H1 (cell line): ENCODE measurements around the gene ZMIZ1. TPM values are rescaled to one million over a fixed set of nuclear protein-coding genes. Genes with fewer than 3 reads are reported as not detected.
A peak's percentile ranks its signal among the peaks of the same experiment; 100 is the strongest.

Source experiments
- CTCF ChIA-PET: fragments of 300-600 bp; sonication (Branson Sonifier 250); formaldehyde crosslinking; loops from one replicate; lab custom pipeline; 2021; ENCODE audit not compliant: partially characterized antibody; lab: Charles Lee
- POLR2A ChIA-PET: fragments of 300-600 bp; sonication (Branson Sonifier 250); formaldehyde crosslinking; loops from one replicate; lab custom pipeline; 2021; ENCODE audit warnings: inconsistent platforms; ENCODE audit not compliant: partially characterized antibody; lab: Charles Lee
- DNase-seq, 2 experiments: peaks; one replicate each; pipeline versions ENCODE4 v3.0.0 to v3.0.0-alpha.2; 2010 to 2022; ENCODE audit warnings: low spot score in 2 of 2, low read depth in 1 of 2, mixed read lengths in 1 of 2
- FAIRE-seq: peaks from 2 replicates; lab custom pipeline; 2011; peaks lifted over from hg19 to GRCh38; lab: Jason Lieb, UNC
- H2AFZ ChIP-seq: 2 replicates; pipeline ENCODE4 v1.8.1; 2012; ENCODE audit warnings: low read length, inconsistent platforms
- H2AK5ac ChIP-seq: 2 replicates; pipeline ENCODE4 v1.6.1; 2013; ENCODE audit warnings: low read depth, low read length
- H2BK120ac ChIP-seq: replicated peaks from 2 replicates; pipeline ENCODE3; 2013; ENCODE audit warnings: low read depth, low read length, inconsistent platforms
- H2BK12ac ChIP-seq: 2 replicates; pipeline ENCODE4 v1.6.1; 2013; ENCODE audit warnings: low read depth, low read length
- H2BK15ac ChIP-seq: 2 replicates; pipeline ENCODE4 v1.6.1; 2013; ENCODE audit warnings: low read length
- H2BK20ac ChIP-seq: 2 replicates; pipeline ENCODE4 v1.6.1; 2013; ENCODE audit warnings: low read length
- H2BK5ac ChIP-seq: 2 replicates; pipeline ENCODE4 v1.6.1; 2013; ENCODE audit warnings: low read depth, low read length
- H3K14ac ChIP-seq: 2 replicates; pipeline ENCODE4 v1.6.1; 2013; ENCODE audit warnings: inconsistent platforms; ENCODE audit not compliant: insufficient read length
- H3K18ac ChIP-seq: 2 replicates; pipeline ENCODE4 v1.6.1; 2013; ENCODE audit warnings: low read length; ENCODE audit errors: extremely low read depth
- H3K23ac ChIP-seq: 2 replicates; pipeline ENCODE4 v1.6.1; 2013; ENCODE audit warnings: inconsistent platforms; ENCODE audit not compliant: insufficient read length
- H3K23me2 ChIP-seq: 2 replicates; pipeline ENCODE4 v1.6.1; 2013; ENCODE audit warnings: low read depth, low read length
- H3K27ac ChIP-seq: 2 replicates; pipeline ENCODE4 v1.6.1; 2011; ENCODE audit warnings: low read depth, low read length, inconsistent platforms
- H3K27me3 ChIP-seq, 4 experiments: replicated peaks in 1 of 4; 1 replicate in 1 of 4; 2 replicates in 3 of 4; pipeline versions ENCODE4 v1.6.1 to v1.8.1; 2011 to 2013; ENCODE audit warnings: low read length in 3 of 4, mild to moderate bottlenecking in 3 of 4, inconsistent platforms in 2 of 4, mixed read lengths in 2 of 4, moderate library complexity in 1 of 4; ENCODE audit not compliant: control insufficient read depth in 3 of 4, insufficient read depth in 3 of 4; ENCODE audit errors: extremely low read depth in 1 of 4
- H3K36me3 ChIP-seq, 4 experiments: 2 replicates each; pipeline versions ENCODE4 v1.6.1 to v1.8.1; 2011 to 2013; ENCODE audit warnings: mild to moderate bottlenecking in 4 of 4, low read length in 3 of 4, moderate library complexity in 2 of 4, control low read depth in 1 of 4, inconsistent platforms in 1 of 4; ENCODE audit not compliant: insufficient read depth in 4 of 4, control insufficient read depth in 2 of 4
- H3K4ac ChIP-seq: replicated peaks from 2 replicates; pipeline ENCODE3; 2013; ENCODE audit warnings: low read length, low read depth, mixed read lengths, inconsistent platforms; ENCODE audit not compliant: insufficient read length
- H3K4me1 ChIP-seq, 4 experiments: replicated peaks in 1 of 4; 1 replicate in 1 of 4; 2 replicates in 3 of 4; pipeline versions ENCODE4 v1.6.1 to v1.8.1; 2011 to 2013; ENCODE audit warnings: low read length in 3 of 4, inconsistent platforms in 2 of 4, mixed read lengths in 1 of 4; ENCODE audit not compliant: insufficient read depth in 4 of 4, control insufficient read depth in 3 of 4
- H3K4me2 ChIP-seq, 2 experiments: 2 replicates each; pipeline versions ENCODE4 v1.6.1 to v1.8.1; 2011 to 2013; ENCODE audit warnings: low read depth in 2 of 2, low read length in 2 of 2, control low read depth in 1 of 2, inconsistent platforms in 1 of 2, mild to moderate bottlenecking in 1 of 2; ENCODE audit not compliant: insufficient read depth in 1 of 2
- H3K4me3 ChIP-seq, 4 experiments: fragments of 200-600, 300-600 bp in 1 of 4; sonication (generic), shearing (Covaris generic), sonication (Bioruptor Twin) in 1 of 4; 2 replicates each; pipeline versions ENCODE4 v1.5.1 to v1.8.1; 2011 to 2016; ENCODE audit warnings: low read length in 4 of 4, low read depth in 3 of 4, control low read depth in 2 of 4, inconsistent platforms in 2 of 4, mild to moderate bottlenecking in 2 of 4, mixed read lengths in 1 of 4, moderate library complexity in 1 of 4; ENCODE audit not compliant: insufficient read depth in 2 of 4; ENCODE audit errors: extremely low read depth in 1 of 4
- H3K56ac ChIP-seq: replicated peaks from 2 replicates; pipeline ENCODE3; 2013; ENCODE audit warnings: low read depth, mild to moderate bottlenecking, mixed read lengths, low read length, inconsistent platforms; ENCODE audit not compliant: insufficient read length
- H3K79me1 ChIP-seq: 2 replicates; pipeline ENCODE4 v1.6.1; 2013; ENCODE audit warnings: low read depth, low read length, control low read depth
- H3K79me2 ChIP-seq, 2 experiments: 2 replicates each; pipeline versions ENCODE4 v1.6.1 to v1.8.1; 2012 to 2013; ENCODE audit warnings: low read length in 2 of 2, mild to moderate bottlenecking in 2 of 2, inconsistent platforms in 1 of 2; ENCODE audit not compliant: insufficient read depth in 2 of 2, control insufficient read depth in 1 of 2
- H3K9ac ChIP-seq, 4 experiments: replicated peaks in 1 of 4; 1 replicate in 1 of 4; 2 replicates in 3 of 4; pipeline versions ENCODE4 v1.6.1 to v1.8.1; 2011 to 2013; ENCODE audit warnings: low read depth in 3 of 4, low read length in 3 of 4, control low read depth in 2 of 4, mild to moderate bottlenecking in 2 of 4, moderate library complexity in 2 of 4, inconsistent platforms in 1 of 4; ENCODE audit errors: extremely low read depth in 1 of 4
- H3K9me3 ChIP-seq, 2 experiments: 2 replicates each; pipeline versions ENCODE4 v1.6.1 to v1.8.1; 2012 to 2013; ENCODE audit warnings: mild to moderate bottlenecking in 2 of 2, moderate library complexity in 2 of 2, control low read depth in 1 of 2, inconsistent platforms in 1 of 2, low read depth in 1 of 2, low read length in 1 of 2, mixed read lengths in 1 of 2; ENCODE audit not compliant: insufficient read depth in 2 of 2
- H4K20me1 ChIP-seq, 2 experiments: replicated peaks in 1 of 2; 2 replicates each; pipeline versions ENCODE3 to v1.8.1; 2011 to 2013; ENCODE audit warnings: inconsistent platforms in 2 of 2, low read length in 2 of 2, mild to moderate bottlenecking in 1 of 2; ENCODE audit not compliant: insufficient read depth in 2 of 2, control insufficient read depth in 1 of 2
- H4K5ac ChIP-seq: 2 replicates; pipeline ENCODE4 v1.6.1; 2013; ENCODE audit warnings: low read length, low read depth, mixed read lengths, inconsistent platforms; ENCODE audit not compliant: insufficient read length
- H4K8ac ChIP-seq: 2 replicates; pipeline ENCODE4 v1.8.0; 2013; ENCODE audit warnings: mild to moderate bottlenecking, moderate library complexity, low read length, inconsistent platforms; ENCODE audit not compliant: insufficient read depth; ENCODE audit errors: extremely low read depth
- H4K91ac ChIP-seq: replicated peaks from 2 replicates; pipeline ENCODE3; 2013; ENCODE audit warnings: low read length, mixed read lengths, inconsistent platforms; ENCODE audit not compliant: insufficient read length
- ATF3 ChIP-seq: IDR thresholded peaks from 2 replicates; pipeline ENCODE4 v1.6.1; 2011; ENCODE audit warnings: low read depth, mild to moderate bottlenecking, low read length; ENCODE audit not compliant: insufficient read depth
- CBX8 ChIP-seq: fragments of 300-800, 300-1000 bp; sonication (generic); IDR thresholded peaks from 2 replicates; pipeline ENCODE4 v1.7.1; 2016; ENCODE audit warnings: low read depth, low read length, borderline replicate concordance
- EP300 ChIP-seq, 2 experiments: IDR thresholded peaks; 1 replicate in 1 of 2; 2 replicates in 1 of 2; pipeline ENCODE4 v1.6.1; 2011 to 2012; ENCODE audit warnings: low read depth in 2 of 2, low read length in 2 of 2, mild to moderate bottlenecking in 2 of 2, borderline replicate concordance in 1 of 2, inconsistent platforms in 1 of 2, moderate library complexity in 1 of 2
- RNF2 ChIP-seq: fragments of 200-900, 300-1000 bp; sonication (generic); IDR thresholded peaks from 2 replicates; pipeline ENCODE4 v1.7.1; 2016; ENCODE audit warnings: borderline replicate concordance, low read depth, mild to moderate bottlenecking, antibody characterized with exemption, low read length; ENCODE audit not compliant: poor library complexity, severe bottlenecking; ENCODE audit errors: missing control alignments
- RXRA ChIP-seq: IDR thresholded peaks from 2 replicates; pipeline ENCODE4 v1.6.1; 2011; ENCODE audit warnings: low read depth, mild to moderate bottlenecking, low read length, moderate library complexity; ENCODE audit not compliant: insufficient read depth
- SIN3A ChIP-seq, 2 experiments: IDR thresholded peaks in 1 of 2; conservative IDR thresholded peaks in 1 of 2; 2 replicates each; pipeline ENCODE4 v1.6.1; 2011 to 2012; ENCODE audit warnings: low read length in 2 of 2, improper control_type of control experiment in 1 of 2, low read depth in 1 of 2, mild to moderate bottlenecking in 1 of 2
- TBP ChIP-seq: IDR thresholded peaks from 2 replicates; pipeline ENCODE4 v1.6.1; 2011; ENCODE audit warnings: low read depth, low read length, improper control_type of control experiment
- TCF12 ChIP-seq: IDR thresholded peaks from 2 replicates; pipeline ENCODE4 v1.6.1; 2011; ENCODE audit warnings: low read depth, mild to moderate bottlenecking, low read length
- YY1 ChIP-seq: IDR thresholded peaks from 2 replicates; pipeline ENCODE4 v1.6.1; 2011; ENCODE audit warnings: low read depth, mild to moderate bottlenecking, low read length
- ZNF274 ChIP-seq: IDR thresholded peaks from 2 replicates; pipeline ENCODE4 v1.7.0; 2012; ENCODE audit warnings: low read length, borderline replicate concordance; ENCODE audit errors: extremely low read depth
- whole genome bisulfite sequencing, 2 experiments: shearing (Covaris generic) in 1 of 2; methylation state at CpG; one replicate each; pipeline versions ENCODE4 v1.1.6 to v1.1.7; 2013 to 2015; ENCODE audit warnings: low lambda C conversion rate in 2 of 2, mixed read lengths in 2 of 2, inconsistent platforms in 1 of 2, low coverage in 1 of 2, missing lambda C conversion rate in 1 of 2; ENCODE audit not compliant: insufficient replicate concordance in 2 of 2, insufficient coverage in 1 of 2, insufficient read length in 1 of 2; ENCODE audit errors: extremely low coverage in 1 of 2, missing lambda C conversion rate in 1 of 2; 5-methylcytosine and 5-hydroxymethylcytosine counted together
- polyA plus RNA-seq, 7 experiments: library from polyadenylated mRNA; depleted of rRNA in 3 of 7; stranded (reverse) in 5 of 7; unstranded in 2 of 7; fragments of >200 nt in 5 of 7; fragments of 200-250 nt in 2 of 7; gene quantifications; 1 replicate in 5 of 7; 2 replicates in 1 of 7; 4 replicates in 1 of 7; pipeline versions ENCODE4 v1.2.1 to v1.2.3, GENCODE V29; 2011 to 2013; ENCODE audit warnings: missing spikeins in 2 of 7, mixed read lengths in 2 of 7
- total RNA-seq: library from RNA; stranded (reverse); fragmentation: NEBNext Ultra II Directional; extraction: Animal tissue kit (Norgen Biotek cat#: 25700); gene quantifications from 2 replicates; pipeline ENCODE4 v1.2.1, GENCODE V29; 2021

The ZMIZ1 gene
- total and polyA plus RNA-seq, 2 of the 8 experiments (the other 6 are each of a cell fraction or from before 2014, with no cell fraction given) = 8.1 to 28.0 TPM

- H2BK20ac ChIP-seq = no peak overlapping the region
- DNase-seq (peak in 1 of 2 experiments; percentile 27), FAIRE-seq (no peak)
- ChIA-PET CTCF (interaction anchor here (0.7 to 6.0 kb wide), 3 partner anchors 10 to 58 kb away, joined by 4 to 50 read pairs (median 6); partner anchors contain the start of gene PPIF), POLR2A (interaction anchor here (1.0 kb wide), 1 partner anchor 10 kb away, joined by 3 read pairs; no protein-coding TSS in a partner anchor)
- H4K20me1 ChIP-seq = peaks cover 0 to 8% of the 10 kb centered on the region in 2 experiments
- no peak overlapping the region for H2AFZ ChIP-seq
- TF ChIP-seq ZNF274 (no peak), TCF12 (no peak), YY1 (no peak), TBP (no peak), ATF3 (no peak), SIN3A (conservative IDR thresholded peaks at IDR 0.05 in 1 of 2, IDR thresholded peaks at IDR 0.05 in 1 of 2; ENCODE audit: low read depth in 1 of 2, low read length in 2 of 2) (no peak), RXRA (no peak), EP300 (IDR thresholded peaks at IDR 0.05; ENCODE audit: borderline replicate concordance in 1 of 2, low read depth in 2 of 2, low read length in 2 of 2) (no peak), RNF2 (no peak), CBX8 (no peak)
- no peaks in the 10 kb centered on the region for H3K27me3 ChIP-seq
- no peak overlapping the region for H2AK5ac ChIP-seq
- H3K23ac ChIP-seq = no peak overlapping the region
- no peak overlapping the region for H4K5ac ChIP-seq
- H4K91ac ChIP-seq = no peak overlapping the region
- H3K4me1 ChIP-seq = no peaks in the 10 kb centered on the region; a peak in 1 of 7 replicates
- no peak overlapping the region for H4K8ac ChIP-seq
- no peak overlapping the region for H2BK15ac ChIP-seq
- no peak overlapping the region for H2BK120ac ChIP-seq
- H3K79me1 ChIP-seq = peaks cover 2% of the 10 kb centered on the region; the same call in 1 of the 2 replicates
- H3K36me3 ChIP-seq = peaks cover 14 to 43% (median 35%) of the 10 kb centered on the region in 4 experiments
- no peaks in the 10 kb centered on the region for H3K23me2 ChIP-seq
- no peak overlapping the region for H3K14ac ChIP-seq
- H3K4me2 ChIP-seq = no peak overlapping the region
- no peak overlapping the region for H3K18ac ChIP-seq
- no peak overlapping the region for H2BK12ac ChIP-seq
- no peak overlapping the region for H3K27ac ChIP-seq
- H2BK5ac ChIP-seq = no peak overlapping the region
- no peaks in the 10 kb centered on the region; a peak in 1 of 4 replicates for H3K9me3 ChIP-seq
- no peaks in the 10 kb centered on the region for H3K79me2 ChIP-seq
- H3K9ac ChIP-seq = no peak overlapping the region
- H3K56ac ChIP-seq = no peak overlapping the region
- H3K4me3 ChIP-seq = no peak overlapping the region
- no peak overlapping the region for H3K4ac ChIP-seq
- 88% methylated on average over 5 of the region's 5 CpGs; no CpG with 5 or more reads in 1 of the 2 experiments for WGBS, 2 experiments
These were observed 287.3 kb downstream of the ZMIZ1 start for GRCh38 chr10:79356104-79356503.
